ENCODE results near the gene SCAMP1. TPM values are rescaled to one million over a fixed set of nuclear protein-coding genes. Genes with fewer than 3 reads are reported as not detected.

SCAMP1 gene
- total and polyA plus RNA-seq, 2 donors: 23.9 to 97.5 TPM

DNA sequence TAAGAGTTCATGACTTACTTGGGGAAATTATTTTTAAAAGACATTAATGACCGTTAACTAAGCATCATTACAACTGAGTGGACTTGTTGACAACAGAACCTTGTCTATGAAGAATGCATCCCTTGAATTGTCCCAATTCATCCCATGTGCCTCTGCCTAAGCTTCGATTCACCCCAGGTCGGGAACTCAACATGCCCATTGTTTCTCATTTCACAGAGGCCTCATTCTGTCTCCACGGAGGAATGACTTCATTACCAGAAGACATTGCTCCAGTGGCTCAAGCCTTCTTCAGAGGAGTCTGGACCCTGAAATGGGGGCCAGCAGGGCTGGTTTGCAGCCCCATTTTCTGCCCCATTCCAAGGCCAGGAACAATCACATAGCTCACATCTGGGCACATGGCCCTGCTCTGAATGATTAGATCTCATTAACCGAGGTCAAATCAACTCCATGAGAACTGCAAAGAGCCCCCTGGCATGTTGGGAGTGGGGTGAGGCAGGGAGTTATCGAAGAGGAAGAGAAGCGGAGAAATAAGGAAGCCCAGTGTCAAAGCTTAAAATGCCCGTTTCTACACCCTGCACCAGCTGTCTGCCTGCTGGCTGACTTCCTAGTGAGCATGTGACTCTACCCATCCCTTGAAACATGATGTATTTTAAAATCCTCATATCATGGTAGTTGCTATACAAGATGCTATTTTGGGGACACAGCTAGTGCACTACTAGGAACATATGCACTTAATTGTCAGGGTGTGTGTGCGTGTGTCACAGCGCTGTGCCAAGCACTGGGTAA lies 150.9 kb downstream of the SCAMP1 start:
- WGBS: 74% methylated on average over 10 of the region's 10 CpGs
- Histone ChIP-seq H3K27ac (ENCODE audit: low read depth) (no peak overlapping the region), H3K36me3 (ENCODE audit: insufficient read depth) (no peaks in the 10 kb centered on the region), H3K4me3 (ENCODE audit: low read depth, low read length) (no peak overlapping the region), H3K4me1 (ENCODE audit: insufficient read depth) (peaks cover 4% of the 10 kb centered on the region)
- no peak for DNase-seq (ENCODE audit: extremely low spot score)

DNA sequence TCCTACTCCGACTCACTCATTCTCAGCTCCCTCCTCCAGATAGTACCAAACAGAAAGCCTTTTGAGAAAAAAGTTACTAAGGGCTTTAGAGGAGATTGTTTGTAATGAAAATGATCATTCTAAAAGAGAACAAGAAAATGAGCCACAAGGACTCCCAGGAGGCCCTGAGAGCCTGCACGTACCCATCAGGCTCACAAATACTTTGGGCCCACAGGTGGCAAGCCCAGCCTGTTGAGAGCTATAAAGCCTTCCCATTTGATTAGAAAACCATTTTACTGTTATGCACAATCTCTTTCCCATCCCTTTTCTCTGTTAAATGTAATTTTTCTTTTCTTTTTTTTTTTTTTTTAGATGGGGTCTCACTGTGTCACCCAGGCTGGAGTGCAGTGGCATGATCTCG lies 152.0 kb downstream of the SCAMP1 start:
- peaks cover 1% of the 10 kb centered on the region for H3K4me1 ChIP-seq (ENCODE audit: insufficient read depth)
- H3K4me3 ChIP-seq (ENCODE audit: low read depth, low read length): no peak overlapping the region
- no peaks in the 10 kb centered on the region for H3K36me3 ChIP-seq (ENCODE audit: insufficient read depth)
- no peak overlapping the region for H3K27ac ChIP-seq (ENCODE audit: low read depth)
- DNase-seq (ENCODE audit: extremely low spot score): no peak
- 96% methylated on average over 3 of the region's 3 CpGs for WGBS

DNA sequence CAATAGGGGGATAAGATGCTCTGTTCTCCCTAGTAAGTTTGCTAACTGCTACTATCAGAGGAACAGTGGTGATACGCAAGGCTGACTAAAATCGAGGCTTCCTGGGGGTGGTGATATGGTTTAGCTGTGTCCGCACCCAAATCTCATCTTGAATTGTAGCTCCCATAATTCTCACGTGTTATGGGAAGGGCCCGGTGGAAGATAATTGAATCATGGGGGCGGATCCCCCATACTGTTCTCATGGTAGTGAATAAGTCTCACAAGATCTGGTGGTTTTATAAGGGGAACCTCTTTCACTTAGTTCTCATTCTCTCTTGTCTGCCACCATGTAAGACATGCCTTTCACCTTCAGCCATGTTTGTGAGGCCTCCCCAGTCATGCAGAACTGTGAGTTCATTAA lies 153.0 kb downstream of the SCAMP1 start:
- DNase-seq (ENCODE audit: extremely low spot score): no peak
- H3K36me3 ChIP-seq (ENCODE audit: insufficient read depth): no peaks in the 10 kb centered on the region
- peaks cover 1% of the 10 kb centered on the region for H3K4me1 ChIP-seq (ENCODE audit: insufficient read depth)
- no peak overlapping the region for H3K4me3 ChIP-seq (ENCODE audit: low read depth, low read length)
- WGBS: 83% methylated on average over 6 of the region's 6 CpGs
- H3K27ac ChIP-seq (ENCODE audit: low read depth): no peak overlapping the region

DNA sequence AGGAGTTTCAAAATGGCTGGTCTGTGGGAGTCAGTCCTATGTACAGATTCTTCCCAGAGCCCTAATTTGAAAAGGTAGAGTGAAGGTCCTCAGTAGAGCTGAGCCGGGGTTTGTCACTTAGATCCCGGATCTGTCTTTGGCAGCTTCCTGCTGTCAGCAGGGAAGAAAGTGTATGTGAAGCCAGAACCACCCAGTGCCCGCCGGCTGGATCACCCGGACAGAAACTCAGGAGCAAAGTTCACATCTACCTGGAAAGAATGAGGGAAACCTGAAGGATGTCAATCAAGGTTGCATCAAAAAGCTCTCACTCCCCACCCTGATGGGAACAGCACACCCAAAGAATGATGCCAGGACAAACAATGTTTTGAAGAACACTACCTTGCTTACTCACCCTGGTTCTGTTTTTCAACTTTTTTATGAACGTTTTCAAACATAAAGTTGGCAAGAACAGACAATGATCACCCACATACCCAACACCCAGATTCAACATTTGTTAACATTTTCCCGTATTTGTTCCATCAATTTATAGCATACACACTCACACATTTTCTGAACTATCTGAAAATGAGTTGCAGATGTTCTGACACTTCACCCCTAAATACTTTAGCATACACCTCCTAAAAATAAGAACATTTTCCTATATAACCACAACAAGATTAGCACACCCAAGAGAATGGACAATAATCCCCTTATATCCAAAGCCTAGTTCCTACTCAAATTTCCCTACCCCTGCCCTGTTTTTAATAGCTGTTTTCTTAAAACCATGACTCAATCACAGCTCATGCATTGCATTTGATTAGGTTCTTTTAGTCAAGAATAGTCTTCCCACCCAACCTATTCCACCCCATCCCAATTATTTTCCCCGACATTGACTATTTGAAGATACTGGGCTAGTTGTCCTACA lies 154.3 kb downstream of the SCAMP1 start:
- WGBS: 84% methylated on average over 8 of the region's 8 CpGs
- no peak for DNase-seq (ENCODE audit: extremely low spot score)
- Histone ChIP-seq H3K27ac (ENCODE audit: low read depth) (no peak overlapping the region), H3K36me3 (ENCODE audit: insufficient read depth) (no peaks in the 10 kb centered on the region), H3K4me3 (ENCODE audit: low read depth, low read length) (no peak overlapping the region), H3K4me1 (ENCODE audit: insufficient read depth) (peaks cover 3% of the 10 kb centered on the region)

DNA sequence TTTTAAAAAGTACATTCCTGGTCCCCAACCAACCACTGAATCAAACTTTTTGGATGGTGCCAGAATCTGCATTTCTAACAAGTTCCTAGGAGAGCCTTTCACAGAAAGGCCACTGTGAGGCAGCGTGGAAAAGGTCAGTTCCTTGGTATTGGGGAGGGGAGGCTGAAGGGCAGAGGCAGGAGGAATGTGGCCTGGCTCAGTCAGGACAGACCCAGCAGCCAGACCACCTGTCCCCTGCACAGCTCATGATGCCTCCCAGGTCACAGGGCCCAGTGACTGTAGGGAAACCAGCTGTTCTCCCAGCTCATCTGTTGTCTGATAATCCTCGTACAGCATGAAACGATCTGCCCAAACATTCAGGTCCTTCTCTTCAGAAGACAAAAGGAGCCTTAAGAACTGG lies 155.3 kb downstream of the SCAMP1 start:
- no peak for DNase-seq (ENCODE audit: extremely low spot score)
- Histone ChIP-seq H3K27ac (ENCODE audit: low read depth) (no peak overlapping the region), H3K4me3 (ENCODE audit: low read depth, low read length) (no peak overlapping the region), H3K36me3 (ENCODE audit: insufficient read depth) (no peaks in the 10 kb centered on the region), H3K4me1 (ENCODE audit: insufficient read depth) (peaks cover 3% of the 10 kb centered on the region)
- 81% methylated on average over 3 of the region's 3 CpGs for WGBS

DNA sequence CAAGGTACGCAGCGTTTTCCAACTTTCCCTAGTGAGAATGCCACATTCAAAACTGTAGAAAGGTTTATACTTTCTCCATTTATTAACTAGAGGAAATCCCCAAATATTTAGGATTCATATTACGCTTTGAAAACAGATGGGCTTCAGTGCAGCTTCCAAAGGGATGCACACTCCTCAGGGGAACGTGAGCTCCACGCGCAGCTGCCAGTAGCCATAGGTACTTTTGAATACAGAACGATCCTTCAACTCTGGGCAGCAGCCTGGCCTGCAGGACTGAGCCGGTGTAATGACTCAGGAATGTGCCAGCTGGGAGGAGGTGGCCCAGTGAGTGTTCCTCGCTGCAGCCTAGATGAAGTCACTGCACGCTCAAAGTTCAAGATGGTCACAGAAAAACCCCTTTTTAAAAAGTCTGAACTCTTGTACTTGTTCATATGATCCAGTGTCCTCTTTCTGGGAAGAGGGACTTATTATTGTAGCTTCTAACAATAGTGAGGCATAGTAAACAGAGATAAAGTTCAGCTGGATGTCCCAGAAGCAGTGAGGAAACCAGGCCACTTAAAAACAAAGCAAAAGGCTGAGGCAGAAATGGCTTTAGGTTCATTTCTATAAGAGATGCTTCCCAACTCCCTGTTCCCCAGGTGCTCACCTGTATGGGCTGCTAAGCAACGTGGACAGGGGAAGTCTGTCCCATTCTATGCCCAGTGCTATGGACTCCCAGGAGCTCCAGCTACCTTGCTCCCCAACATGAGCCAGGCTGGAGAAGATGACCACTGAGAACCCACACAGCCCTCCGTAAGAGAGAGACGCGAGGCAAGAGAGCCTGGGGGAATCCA lies 158.2 kb downstream of the SCAMP1 start:
- 50% methylated on average over 14 of the region's 14 CpGs for WGBS
- Histone ChIP-seq H3K36me3 (ENCODE audit: insufficient read depth) (no peaks in the 10 kb centered on the region), H3K4me3 (ENCODE audit: low read depth, low read length) (no peak overlapping the region), H3K4me1 (ENCODE audit: insufficient read depth) (peaks cover 2% of the 10 kb centered on the region), H3K27ac (ENCODE audit: low read depth) (peak overlapping the region; percentile 13)
- no peak for DNase-seq (ENCODE audit: extremely low spot score)

DNA sequence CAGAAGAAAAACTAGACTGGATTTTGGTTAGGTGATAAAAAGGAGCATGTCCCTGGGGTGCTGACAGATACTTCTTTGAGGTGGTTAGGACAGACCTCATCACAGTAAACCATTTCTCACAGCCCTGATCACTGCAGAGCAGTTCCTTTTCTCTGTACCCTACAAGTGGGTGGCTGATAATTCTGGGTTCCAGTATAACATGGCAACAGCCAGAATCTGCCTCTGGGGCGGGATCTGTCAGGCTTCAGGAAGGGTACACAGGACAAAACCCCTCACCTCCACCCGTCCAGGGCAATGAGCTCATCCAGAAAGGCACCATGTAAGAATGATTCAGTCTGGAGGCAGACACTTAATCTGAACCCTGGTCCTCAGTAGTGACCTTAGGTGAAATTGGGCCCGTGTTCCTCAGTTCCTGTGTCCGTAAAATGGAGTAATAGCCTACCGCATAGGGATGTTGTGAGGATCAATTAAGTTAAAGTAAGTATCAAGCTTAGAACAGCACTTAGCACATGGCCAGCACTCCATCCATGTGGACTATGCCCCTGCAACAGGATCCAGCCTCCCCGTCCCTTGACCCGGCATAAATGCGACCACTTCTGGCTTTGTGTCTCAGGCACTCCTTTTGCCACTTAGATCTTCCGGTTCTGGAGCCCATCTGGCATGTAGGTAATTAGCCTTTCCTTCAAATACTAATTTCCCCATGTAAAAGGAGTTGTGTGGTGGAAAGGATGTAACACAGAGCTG lies 159.0 kb downstream of the SCAMP1 start:
- Histone ChIP-seq H3K36me3 (ENCODE audit: insufficient read depth) (no peaks in the 10 kb centered on the region), H3K4me3 (ENCODE audit: low read depth, low read length) (no peak overlapping the region), H3K4me1 (ENCODE audit: insufficient read depth) (peaks cover 3% of the 10 kb centered on the region), H3K27ac (ENCODE audit: low read depth) (peak overlapping the region; percentile 13)
- no peak for DNase-seq (ENCODE audit: extremely low spot score)
- WGBS: 92% methylated on average over 9 of the region's 9 CpGs

DNA sequence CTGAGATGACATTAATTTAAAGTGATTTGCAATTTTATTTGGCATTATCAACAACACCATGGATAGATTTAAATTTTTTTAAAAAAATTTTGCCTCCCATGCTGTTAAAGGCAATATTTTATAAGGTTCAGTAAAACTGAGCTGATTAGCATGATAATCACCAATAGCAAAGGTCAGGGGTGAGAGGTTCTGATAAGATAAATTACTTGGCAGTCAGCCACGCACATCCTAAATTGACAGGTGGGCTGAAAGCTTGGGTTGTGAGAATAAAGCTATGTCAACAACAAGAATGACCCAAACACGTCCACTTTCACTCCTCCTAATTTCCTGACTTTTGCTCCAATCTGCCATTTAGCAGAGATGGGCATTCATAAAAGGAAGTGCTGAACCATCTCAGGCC lies 161.0 kb downstream of the SCAMP1 start:
- Histone ChIP-seq H3K4me1 (ENCODE audit: insufficient read depth) (peaks cover 3% of the 10 kb centered on the region), H3K27ac (ENCODE audit: low read depth) (no peak overlapping the region), H3K36me3 (ENCODE audit: insufficient read depth) (no peaks in the 10 kb centered on the region), H3K4me3 (ENCODE audit: low read depth, low read length) (no peak overlapping the region)
- no peak for DNase-seq (ENCODE audit: extremely low spot score)
- 70% methylated on average over 2 of the region's 2 CpGs for WGBS

DNA sequence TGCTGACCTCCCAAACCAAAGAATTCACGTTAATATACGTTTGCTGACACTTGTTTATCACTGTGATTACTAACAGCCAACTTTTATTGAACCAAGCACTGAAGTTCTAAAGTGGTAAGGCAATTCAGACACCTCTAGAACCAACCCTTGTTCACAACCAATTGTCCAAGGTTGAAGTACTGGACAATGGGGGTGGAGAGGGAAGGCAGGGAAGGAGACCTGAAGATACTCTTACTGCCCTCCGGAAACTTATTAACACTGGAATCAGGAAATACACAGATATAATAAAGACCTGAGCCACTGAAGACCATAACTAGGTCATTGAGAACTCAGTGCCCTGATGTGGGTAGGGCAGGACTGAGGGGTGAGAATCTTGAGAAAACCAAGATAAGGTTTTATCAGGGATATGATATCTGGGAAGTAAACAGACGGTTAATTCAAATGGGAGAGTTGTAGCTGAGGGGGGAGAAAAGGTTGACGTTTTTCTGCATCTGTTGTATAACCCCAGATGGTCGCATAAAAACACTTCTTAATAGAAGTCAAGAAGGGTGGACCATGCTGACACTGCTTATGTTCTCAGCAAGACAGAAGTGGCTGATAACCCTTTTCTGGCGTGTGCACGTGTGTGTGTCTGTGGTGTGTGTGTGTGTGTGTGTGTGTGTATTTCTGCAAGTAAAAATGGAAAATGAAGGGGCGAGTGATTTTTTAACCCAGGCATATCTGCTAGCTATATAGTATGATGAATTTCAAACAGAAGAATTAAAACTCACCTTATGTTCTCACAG lies 162.3 kb downstream of the SCAMP1 start:
- Histone ChIP-seq H3K4me3 (ENCODE audit: low read depth, low read length) (no peak overlapping the region), H3K36me3 (ENCODE audit: insufficient read depth) (no peaks in the 10 kb centered on the region), H3K27ac (ENCODE audit: low read depth) (no peak overlapping the region), H3K4me1 (ENCODE audit: insufficient read depth) (peaks cover 3% of the 10 kb centered on the region)
- no peak for DNase-seq (ENCODE audit: extremely low spot score)
- 59% methylated on average over 9 of the region's 9 CpGs for WGBS

DNA sequence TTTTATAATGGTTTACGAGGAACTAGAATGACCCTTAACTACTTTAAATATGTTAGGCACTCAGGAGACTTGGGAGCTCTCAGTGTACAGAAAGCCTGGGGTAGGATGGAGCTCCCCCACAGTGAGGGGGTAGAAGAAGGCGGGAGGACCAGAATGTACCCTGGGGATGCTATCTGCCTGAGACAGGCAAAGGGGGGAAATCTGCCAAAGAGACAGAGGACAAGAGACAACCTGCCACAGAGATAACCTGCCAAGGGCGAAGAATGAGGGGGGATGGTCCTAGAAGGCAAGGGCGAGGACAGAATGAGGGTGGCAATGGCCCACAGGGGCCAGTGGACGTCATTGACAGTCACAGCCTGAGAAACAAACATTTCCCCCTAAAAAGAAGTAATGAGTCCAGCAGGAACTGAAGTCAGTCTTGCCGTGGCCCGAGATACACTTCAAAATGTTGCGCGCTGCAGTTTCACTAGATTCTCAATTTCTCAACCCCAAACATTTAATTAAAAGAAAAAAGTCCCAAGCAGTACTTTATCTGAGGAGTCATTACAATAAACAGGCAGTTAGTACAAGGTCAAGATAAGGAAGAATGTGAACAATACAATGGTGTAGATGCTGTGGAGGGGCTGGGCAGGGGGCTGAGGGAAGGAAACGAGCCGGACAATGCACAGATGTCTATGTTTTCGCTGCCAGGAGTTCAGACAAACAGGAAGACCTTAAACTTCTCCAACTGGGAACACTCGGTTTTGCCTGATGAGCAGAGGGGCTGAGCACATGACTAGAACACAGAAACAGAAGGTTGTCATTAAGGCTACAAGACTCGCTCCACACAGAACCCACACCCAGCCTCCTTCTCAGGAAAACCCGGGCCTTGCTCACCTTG lies 163.1 kb downstream of the SCAMP1 start:
- Histone ChIP-seq H3K4me1 (ENCODE audit: insufficient read depth) (peaks cover 3% of the 10 kb centered on the region), H3K4me3 (ENCODE audit: low read depth, low read length) (no peak overlapping the region), H3K36me3 (ENCODE audit: insufficient read depth) (no peaks in the 10 kb centered on the region), H3K27ac (ENCODE audit: low read depth) (no peak overlapping the region)
- no peak for DNase-seq (ENCODE audit: extremely low spot score)
- WGBS: 75% methylated on average over 15 of the region's 15 CpGs

DNA sequence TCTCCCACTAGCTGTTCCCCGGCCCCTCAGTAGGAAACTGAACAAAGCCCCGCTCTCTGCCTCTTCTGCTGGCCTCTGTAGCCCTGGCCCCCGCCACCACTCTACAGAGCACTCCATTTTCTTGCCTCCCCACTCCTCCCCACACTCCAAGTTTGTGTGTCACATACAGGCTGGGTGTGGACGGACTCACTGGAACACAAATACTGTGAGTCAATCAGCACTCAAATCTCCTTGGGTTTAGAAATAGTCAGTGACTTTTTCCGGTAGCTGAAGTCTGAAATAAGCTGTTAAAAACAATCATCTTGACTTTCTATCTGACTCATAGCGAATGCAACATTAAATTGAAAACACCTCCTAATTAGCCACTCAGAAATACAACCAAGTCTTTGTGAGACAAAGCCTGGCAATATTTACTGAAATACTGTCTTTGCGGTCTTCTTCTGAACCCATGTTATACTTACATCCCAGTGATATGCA lies 165.7 kb downstream of the SCAMP1 start:
- DNase-seq (ENCODE audit: extremely low spot score): no peak
- no peak overlapping the region for H3K4me3 ChIP-seq (ENCODE audit: low read depth, low read length)
- no peak overlapping the region for H3K27ac ChIP-seq (ENCODE audit: low read depth)
- no peaks in the 10 kb centered on the region for H3K36me3 ChIP-seq (ENCODE audit: insufficient read depth)
- H3K4me1 ChIP-seq (ENCODE audit: insufficient read depth): peaks cover 1% of the 10 kb centered on the region
- 83% methylated on average over 7 of the region's 7 CpGs for WGBS

All from urinary bladder (tissue), 4 donors.